HepG2 (cell line): ENCODE measurements around the gene EPHA2. TPM values are rescaled to one million over a fixed set of nuclear protein-coding genes. Genes with fewer than 3 reads are reported as not detected.

Experiments
- EEA1 ChIP-seq: sonication (generic); formaldehyde crosslinking; IDR thresholded peaks from 2 replicates; pipeline ENCODE4 v1.5.1; 2020; ENCODE audit warnings: mild to moderate bottlenecking, missing genetic modification reagents, borderline replicate concordance
- EED ChIP-seq: sonication (generic); formaldehyde crosslinking; IDR thresholded peaks from 2 replicates; pipeline ENCODE4 v1.5.0; 2020; ENCODE audit warnings: mild to moderate bottlenecking, missing genetic modification reagents
- ERF ChIP-seq: IDR thresholded peaks from 2 replicates; pipeline ENCODE4 v1.6.1; 2018; ENCODE audit warnings: missing biosample characterization, missing genetic modification reagents
- ETV6 ChIP-seq: sonication (generic); formaldehyde crosslinking; conservative IDR thresholded peaks from 2 replicates; pipeline ENCODE4 v1.4.0; 2020; ENCODE audit warnings: missing genetic modification reagents
- JUND ChIP-seq: sonication (generic); formaldehyde crosslinking; IDR thresholded peaks from 2 replicates; pipeline ENCODE4 v1.8.0; 2022; ENCODE audit warnings: mild to moderate bottlenecking, missing genetic modification reagents
- KDM6A ChIP-seq: IDR thresholded peaks from 2 replicates; pipeline ENCODE4 v1.6.1; 2016; ENCODE audit warnings: low read depth
- NRL ChIP-seq: sonication (generic); formaldehyde crosslinking; IDR thresholded peaks from 2 replicates; pipeline ENCODE4 v1.5.0; 2020; ENCODE audit warnings: missing genetic modification reagents, mild to moderate bottlenecking, moderate library complexity, borderline replicate concordance
- POLR2A ChIP-seq, 2 experiments: IDR thresholded peaks; 2 replicates each; pipeline ENCODE4 v1.6.1; 2011; ENCODE audit warnings: low read depth in 2 of 2, low read length in 2 of 2, mild to moderate bottlenecking in 1 of 2, moderate library complexity in 1 of 2; ENCODE audit not compliant: insufficient read depth in 1 of 2
- RBM22 ChIP-seq: fragments of 200-400 bp; formaldehyde crosslinking; optimal IDR thresholded peaks from 2 replicates; pipeline ENCODE3; 2017; ENCODE audit warnings: mild to moderate bottlenecking, low read length, moderate library complexity
- RFX3 ChIP-seq: IDR thresholded peaks from 2 replicates; pipeline ENCODE4 v1.6.1; 2016; ENCODE audit warnings: missing biosample characterization, missing genetic modification reagents
- TAF15 ChIP-seq: fragments of 200-400 bp; formaldehyde crosslinking; IDR thresholded peaks from one replicate; pipeline ENCODE4 v1.6.1; 2018; ENCODE audit warnings: mild to moderate bottlenecking, low read depth, low read length; ENCODE audit not compliant: poor library complexity, severe bottlenecking
- U2AF1 ChIP-seq: fragments of 200-400 bp; formaldehyde crosslinking; optimal IDR thresholded peaks from 2 replicates; pipeline ENCODE3; 2017; ENCODE audit warnings: mild to moderate bottlenecking, low read depth, low read length
- ZNF350 ChIP-seq: sonication (generic); formaldehyde crosslinking; IDR thresholded peaks from 2 replicates; pipeline ENCODE4 v1.4.0; 2020; ENCODE audit warnings: mild to moderate bottlenecking, low read depth, missing genetic modification reagents, borderline replicate concordance
- ZNF670 ChIP-seq: sonication (generic); formaldehyde crosslinking; IDR thresholded peaks from 2 replicates; pipeline ENCODE4 v1.8.0; 2022; ENCODE audit warnings: mild to moderate bottlenecking, missing genetic modification reagents, borderline replicate concordance
- ZNF788 ChIP-seq: sonication (generic); formaldehyde crosslinking; IDR thresholded peaks from 2 replicates; pipeline ENCODE4 v1.5.0; 2020; ENCODE audit warnings: mild to moderate bottlenecking, missing genetic modification reagents, borderline replicate concordance
- polyA plus RNA-seq, 8 experiments: library from polyadenylated mRNA; depleted of rRNA in 3 of 8; stranded (reverse) in 7 of 8; unstranded in 1 of 8; fragments of >200 nt; fragmentation: Illumina TruSeq in 4 of 8; extraction: Trizol in 4 of 8; gene quantifications; 2 replicates each; pipeline versions ENCODE4 v1.2.1 to v1.2.3, GENCODE V29; 2011 to 2016; ENCODE audit warnings: low read depth in 4 of 8, missing spikeins in 1 of 8, mixed read lengths in 1 of 8; ENCODE audit not compliant: insufficient read depth in 1 of 8
- total RNA-seq, 5 experiments: library from RNA; depleted of rRNA; stranded (reverse); fragments of >200 nt; fragmentation: Illumina TruSeq; extraction: Trizol; gene quantifications; 2 replicates each; pipeline ENCODE4 v1.2.3, GENCODE V29; 2016; ENCODE audit warnings: low read depth in 1 of 5
- TF ChIP-seq, protein P1 (sequence below): sonication (generic); formaldehyde crosslinking; IDR thresholded peaks from 2 replicates; pipeline ENCODE4 v1.5.1; 2020; ENCODE audit warnings: mild to moderate bottlenecking, missing genetic modification reagents, borderline replicate concordance
- TF ChIP-seq, protein P2 (sequence below), 2 experiments: sonication (generic) in 1 of 2; formaldehyde crosslinking in 1 of 2; IDR thresholded peaks; 2 replicates each; pipeline versions ENCODE4 v1.5.1 to v1.6.1; 2011 to 2020; ENCODE audit warnings: borderline replicate concordance in 1 of 2, low read depth in 1 of 2, low read length in 1 of 2, mild to moderate bottlenecking in 1 of 2, missing genetic modification reagents in 1 of 2, moderate library complexity in 1 of 2
- TF ChIP-seq, protein P3 (sequence below): sonication (generic); formaldehyde crosslinking; IDR thresholded peaks from 2 replicates; pipeline ENCODE4 v1.8.0; 2022; ENCODE audit warnings: missing genetic modification reagents, low read depth, mild to moderate bottlenecking, borderline replicate concordance

EPHA2 gene
- total and polyA plus RNA-seq, 2 of the 13 experiments (the other 11 are each of a cell fraction or from before 2014, with no cell fraction given) = 33.6 to 53.6 TPM

DNA sequence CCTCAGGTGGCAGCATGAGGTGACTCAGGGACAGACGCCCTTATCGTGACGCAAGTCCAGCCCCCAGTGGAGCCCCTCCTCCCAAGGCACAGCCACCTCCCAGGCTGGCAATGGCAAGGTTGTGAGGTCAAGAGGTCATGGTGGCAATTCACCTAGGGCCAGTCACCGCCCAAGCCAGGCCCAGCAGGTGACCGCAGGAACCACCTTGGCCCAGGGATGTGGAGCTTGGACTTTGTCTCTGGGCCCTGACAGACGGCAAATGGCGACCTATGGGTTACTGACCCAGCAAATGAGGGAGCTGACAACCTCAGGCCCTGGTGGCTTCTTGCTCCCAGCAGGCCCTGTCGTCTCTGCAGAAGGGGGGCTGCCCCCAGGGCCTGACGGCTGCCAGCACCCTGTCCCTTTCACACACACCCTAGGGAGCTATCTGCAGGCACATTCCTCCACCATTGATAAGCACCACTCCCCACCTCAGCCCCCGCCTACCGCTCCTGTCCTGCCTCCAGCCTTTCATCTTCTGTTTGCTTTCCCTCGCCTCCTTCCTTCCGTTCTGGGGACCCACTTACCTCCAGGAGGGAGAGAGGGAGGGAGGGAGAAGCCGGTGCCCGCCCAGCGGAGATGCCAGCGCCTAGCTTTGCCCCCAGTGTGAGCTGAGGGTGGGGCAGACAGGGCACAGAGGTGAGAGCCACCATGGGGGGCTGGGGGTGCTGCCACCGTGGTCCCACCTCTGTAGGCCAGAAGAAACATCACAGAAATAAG, 12.1 kb downstream of the EPHA2 start (continued):
- TF ChIP-seq, protein P1, sequence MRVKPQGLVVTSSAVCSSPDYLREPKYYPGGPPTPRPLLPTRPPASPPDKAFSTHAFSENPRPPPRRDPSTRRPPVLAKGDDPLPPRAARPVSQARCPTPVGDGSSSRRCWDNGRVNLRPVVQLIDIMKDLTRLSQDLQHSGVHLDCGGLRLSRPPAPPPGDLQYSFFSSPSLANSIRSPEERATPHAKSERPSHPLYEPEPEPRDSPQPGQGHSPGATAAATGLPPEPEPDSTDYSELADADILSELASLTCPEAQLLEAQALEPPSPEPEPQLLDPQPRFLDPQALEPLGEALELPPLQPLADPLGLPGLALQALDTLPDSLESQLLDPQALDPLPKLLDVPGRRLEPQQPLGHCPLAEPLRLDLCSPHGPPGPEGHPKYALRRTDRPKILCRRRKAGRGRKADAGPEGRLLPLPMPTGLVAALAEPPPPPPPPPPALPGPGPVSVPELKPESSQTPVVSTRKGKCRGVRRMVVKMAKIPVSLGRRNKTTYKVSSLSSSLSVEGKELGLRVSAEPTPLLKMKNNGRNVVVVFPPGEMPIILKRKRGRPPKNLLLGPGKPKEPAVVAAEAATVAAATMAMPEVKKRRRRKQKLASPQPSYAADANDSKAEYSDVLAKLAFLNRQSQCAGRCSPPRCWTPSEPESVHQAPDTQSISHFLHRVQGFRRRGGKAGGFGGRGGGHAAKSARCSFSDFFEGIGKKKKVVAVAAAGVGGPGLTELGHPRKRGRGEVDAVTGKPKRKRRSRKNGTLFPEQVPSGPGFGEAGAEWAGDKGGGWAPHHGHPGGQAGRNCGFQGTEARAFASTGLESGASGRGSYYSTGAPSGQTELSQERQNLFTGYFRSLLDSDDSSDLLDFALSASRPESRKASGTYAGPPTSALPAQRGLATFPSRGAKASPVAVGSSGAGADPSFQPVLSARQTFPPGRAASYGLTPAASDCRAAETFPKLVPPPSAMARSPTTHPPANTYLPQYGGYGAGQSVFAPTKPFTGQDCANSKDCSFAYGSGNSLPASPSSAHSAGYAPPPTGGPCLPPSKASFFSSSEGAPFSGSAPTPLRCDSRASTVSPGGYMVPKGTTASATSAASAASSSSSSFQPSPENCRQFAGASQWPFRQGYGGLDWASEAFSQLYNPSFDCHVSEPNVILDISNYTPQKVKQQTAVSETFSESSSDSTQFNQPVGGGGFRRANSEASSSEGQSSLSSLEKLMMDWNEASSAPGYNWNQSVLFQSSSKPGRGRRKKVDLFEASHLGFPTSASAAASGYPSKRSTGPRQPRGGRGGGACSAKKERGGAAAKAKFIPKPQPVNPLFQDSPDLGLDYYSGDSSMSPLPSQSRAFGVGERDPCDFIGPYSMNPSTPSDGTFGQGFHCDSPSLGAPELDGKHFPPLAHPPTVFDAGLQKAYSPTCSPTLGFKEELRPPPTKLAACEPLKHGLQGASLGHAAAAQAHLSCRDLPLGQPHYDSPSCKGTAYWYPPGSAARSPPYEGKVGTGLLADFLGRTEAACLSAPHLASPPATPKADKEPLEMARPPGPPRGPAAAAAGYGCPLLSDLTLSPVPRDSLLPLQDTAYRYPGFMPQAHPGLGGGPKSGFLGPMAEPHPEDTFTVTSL (CRISPR knock-in tag) = 0 out of 2 replicates have a peak, but pooled peaks have one; percentile 62
- TF ChIP-seq ZNF670 (CRISPR knock-in tag) (no peak; the same call in 1 of the 2 replicates), JUND (CRISPR knock-in tag) (peak; percentile 48; the same call in 1 of the 2 replicates), ERF (peak; percentile 92), ETV6 (CRISPR knock-in tag) (peak; percentile 36; the same call in 1 of the 2 replicates), EED (CRISPR knock-in tag) (no peak), KDM6A (CRISPR knock-in tag) (peak; percentile 85), U2AF1 (no peak), RBM22 (peak; percentile 3), POLR2A (IDR thresholded peaks at IDR 0.05; ENCODE audit: insufficient read depth in 1 of 2, low read depth in 2 of 2, low read length in 2 of 2) (peak in 1 of 2 experiments; percentile 54; a peak in 1 of 4 replicates), RFX3 (CRISPR knock-in tag) (0 out of 2 replicates have a peak, but pooled peaks have one; percentile 16), EEA1 (CRISPR knock-in tag) (no peak), ZNF350 (CRISPR knock-in tag) (peak; percentile 74), NRL (CRISPR knock-in tag) (no peak), TAF15 (no peak), ZNF788 (peak; percentile 78; the same call in 1 of the 2 replicates)
- TF ChIP-seq, protein P2, sequence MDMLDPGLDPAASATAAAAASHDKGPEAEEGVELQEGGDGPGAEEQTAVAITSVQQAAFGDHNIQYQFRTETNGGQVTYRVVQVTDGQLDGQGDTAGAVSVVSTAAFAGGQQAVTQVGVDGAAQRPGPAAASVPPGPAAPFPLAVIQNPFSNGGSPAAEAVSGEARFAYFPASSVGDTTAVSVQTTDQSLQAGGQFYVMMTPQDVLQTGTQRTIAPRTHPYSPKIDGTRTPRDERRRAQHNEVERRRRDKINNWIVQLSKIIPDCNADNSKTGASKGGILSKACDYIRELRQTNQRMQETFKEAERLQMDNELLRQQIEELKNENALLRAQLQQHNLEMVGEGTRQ (IDR thresholded peaks at IDR 0.05; ENCODE audit: low read depth, low read length) = no peak
- TF ChIP-seq, protein P2 (CRISPR knock-in tag; IDR thresholded peaks at IDR 0.05; ENCODE audit: borderline replicate concordance) = no peak
- TF ChIP-seq, protein P3, sequence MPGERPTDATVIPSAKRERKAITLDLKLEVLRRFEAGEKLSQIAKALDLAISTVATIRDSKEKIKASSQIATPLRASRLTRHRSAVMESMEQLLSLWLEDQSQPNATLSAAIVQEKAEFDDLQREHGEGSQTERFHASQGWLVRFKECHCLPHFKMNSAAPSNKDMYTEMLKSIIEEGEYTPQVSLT (CRISPR knock-in tag) = no peak
